Heart left ventricle (tissue), 13 donors: ENCODE data around the gene RGS17.

Experiments used
- CTCF ChIP-seq, 12 donors: fragments of 200-600 bp; sonication (generic) in 4 of 12; IDR thresholded peaks; one replicate each; pipeline versions ENCODE4 v1.5.0 to v1.8.0; 2018 to 2022; ENCODE audit warnings: antibody characterized with exemption in 12 of 12, mild to moderate bottlenecking in 5 of 12
- POLR2A ChIP-seq, 2 donors: fragments of 450-650 bp; IDR thresholded peaks; one replicate each; pipeline ENCODE4 v1.6.1; 2017; ENCODE audit warnings: antibody characterized with exemption in 2 of 2, mild to moderate bottlenecking in 2 of 2, moderate library complexity in 2 of 2
- donor health status: ischemic (EF 13 %, LVEDD 7.1; RV severe dilation, severe dysfunction).
- donor health status: DM: no; HTN: yes; CAD: no.
- donor health status: DM: no; HTN: no; CAD: no.
- donor health status: ischemic (EF 25% LVEDD 6.9; RV normal size, moderate dysfunction).
- donor health status: ischemic (EF 25% LVEDD 5.7; RV mildly dilated, moderate dysfunction).
- donor health status: ischemic (EF 35%, LVEDD 5.7; RV mildly dilated, moderate dysfunction).
- donor health status: nonischemic (EF 11% LVEDD 7.7; RV severe dilation, severe dysfunction).
- donor health status: DM: yes; HTN: yes; CAD: no.
- donor health status: PGD.
- donor health status: ischemic (EF 29% LVEDD 5.4; RV normal size, mild dysfunction).
- donor health status: nonischemic (EF 23%, LVEDD 6.1; RV moderate dilation, normal function).

- TF ChIP-seq POLR2A (IDR thresholded peaks at IDR 0.05), result no peak
- TF ChIP-seq CTCF (IDR thresholded peaks at IDR 0.05), result no peak
Measured at GRCh38 chr6:153047386-153047785, 83.7 kb downstream of the RGS17 start.
